HG02884 (cell line): Measurements from ENCODE around the gene RNF111.
"Not testable (repeated sequence)": the region's sequence is repeated elsewhere in the genome, so short reads cannot be mapped to it uniquely, and the experiment has no call there.

Experiments
- ATAC-seq: cut with Tn5 transposase; IDR thresholded peaks from one replicate; pipeline ENCODE4 v1.9.1; 2021; ENCODE audit warnings: mild to moderate bottlenecking, moderate library complexity; ENCODE audit not compliant: unreplicated experiment

Gene RNF111

GRCh38 chr15:59127255-59127654 is 139.8 kb downstream of the RNF111 start:
- not testable (repeated sequence) for ATAC-seq

GRCh38 chr15:59131456-59131855 is 144.0 kb downstream of the RNF111 start:
- ATAC-seq, result no peak

GRCh38 chr15:59131969-59132562 is 144.6 kb downstream of the RNF111 start:
- no peak for ATAC-seq

- no peak for ATAC-seq
Observed at GRCh38 chr15:59133929-59134427, 146.5 kb downstream of the RNF111 start.

GRCh38 chr15:59137566-59137965 is 150.1 kb downstream of the RNF111 start:
- no peak for ATAC-seq

- no peak for ATAC-seq
Observed at GRCh38 chr15:59138243-59138642, 150.8 kb downstream of the RNF111 start.

DNA sequence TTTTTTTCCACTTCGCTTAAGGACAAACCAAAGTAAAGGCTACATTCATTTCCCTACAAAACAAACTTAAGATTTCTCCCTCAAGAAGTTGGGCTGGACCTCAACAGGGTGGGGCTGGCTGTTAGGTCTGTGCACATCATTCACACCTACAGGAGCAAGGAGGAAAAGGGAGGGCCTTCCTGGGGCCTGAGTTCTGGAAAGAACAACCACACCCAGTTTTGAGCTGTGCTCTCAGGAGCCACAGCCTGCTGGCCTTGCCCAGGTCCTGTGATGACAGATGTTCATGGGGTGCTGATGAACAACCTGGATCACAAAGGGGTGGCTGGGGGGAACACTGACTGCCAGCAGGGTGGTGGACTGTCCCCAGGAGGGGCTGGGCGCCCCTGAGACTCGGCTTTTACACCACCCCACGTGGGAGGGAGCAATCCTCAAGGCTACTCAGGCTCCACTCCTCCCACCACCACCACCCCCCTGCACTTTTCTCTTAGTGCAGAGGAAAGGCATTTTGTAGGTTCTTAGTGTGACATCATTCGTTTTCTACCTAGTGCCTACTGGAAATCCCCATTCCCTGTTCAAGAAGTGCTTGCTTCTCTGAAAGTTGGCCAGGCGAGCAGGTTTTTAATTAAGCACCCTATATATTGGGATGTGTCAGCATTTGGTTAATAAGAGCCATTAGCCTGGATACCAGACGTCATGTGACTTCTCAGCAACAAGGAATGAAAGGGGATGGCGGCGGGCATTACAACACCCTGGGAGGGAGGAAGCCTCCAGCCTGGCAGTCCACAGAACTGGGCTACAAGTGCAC is 153.2 kb downstream of the RNF111 start:
- no peak for ATAC-seq

DNA sequence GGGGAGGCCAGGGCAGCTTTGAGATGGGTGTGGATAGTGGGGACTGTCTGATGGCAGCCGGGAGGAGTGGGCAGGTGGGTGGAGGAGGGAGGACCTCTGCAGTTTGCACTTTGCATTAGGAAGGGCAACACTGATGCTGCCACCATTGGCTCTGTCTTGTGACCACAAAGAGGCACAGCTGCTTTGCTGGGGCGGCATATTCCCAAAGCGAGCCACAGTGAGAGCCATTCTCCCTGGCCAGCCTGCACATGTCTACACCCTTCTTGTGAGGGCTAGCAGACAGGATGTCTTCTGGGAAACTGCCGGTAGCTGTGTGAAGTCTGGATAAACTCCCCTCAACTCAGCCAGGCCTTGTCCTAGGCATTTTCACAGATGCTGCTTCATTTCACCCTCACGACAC is 155.8 kb downstream of the RNF111 start:
- ATAC-seq, result no peak

GRCh38 chr15:59144594-59144993 is 157.1 kb downstream of the RNF111 start:
- ATAC-seq, result not testable (repeated sequence)
